ENCODE data around the gene CIB2. TPM values are rescaled to one million over a fixed set of nuclear protein-coding genes. Genes with fewer than 3 reads are reported as not detected.

The CIB2 gene
- total RNA-seq, 1 experiment from 2014 or later, result 17.3 TPM

GRCh38 chr15:78133801-78134200 lies 2.6 kb upstream of the CIB2 start:
- Histone ChIP-seq H3K36me3 (ENCODE audit: control insufficient read depth in 1 of 2, insufficient read depth in 2 of 2, low read length in 2 of 2) (no peaks in the 10 kb centered on the region), H2AFZ (ENCODE audit: low read depth, low read length, poor library complexity, severe bottlenecking) (no peak overlapping the region), H3K9me2 (ENCODE audit: insufficient read depth) (no peaks in the 10 kb centered on the region), H4K20me1 (ENCODE audit: insufficient read depth) (no peaks in the 10 kb centered on the region), H3K4me3 (replicated peaks in 1 of 2; ENCODE audit: low read depth in 1 of 2, low read length in 2 of 2) (no peak overlapping the region), H3K27ac (ENCODE audit: low read depth, low read length) (no peak overlapping the region), H3K79me2 (ENCODE audit: insufficient read depth, low read length) (no peaks in the 10 kb centered on the region), H3K9me3 (ENCODE audit: control insufficient read depth in 1 of 2, insufficient read depth in 1 of 2, low read depth in 1 of 2, low read length in 2 of 2) (no peaks in the 10 kb centered on the region), H3K4me2 (ENCODE audit: low read length) (no peak overlapping the region), H3K9ac (ENCODE audit: low read length) (no peak overlapping the region), H3K27me3 (ENCODE audit: insufficient read depth, low read length) (no peaks in the 10 kb centered on the region), H3K4me1 (ENCODE audit: control insufficient read depth in 1 of 2, insufficient read depth in 2 of 2, low read length in 2 of 2) (peaks cover 15 to 43% of the 10 kb centered on the region in 2 experiments; a peak in 3 of 4 replicates)
- ChIA-PET RAD21 (ENCODE audit: low non-redundant PET in 1 of 2, low total read pairs in 2 of 2, uncharacterized antibody in 2 of 2, unreplicated experiment in 2 of 2) (no interaction called here), CTCF (no interaction called here), POLR2A (no interaction called here)
- no peak for TF ChIP-seq CBX3 (IDR thresholded peaks at IDR 0.05; ENCODE audit: low read depth)
- no peak for TF ChIP-seq EZH2 (IDR thresholded peaks at IDR 0.05)
- no peak for TF ChIP-seq CEBPB (IDR thresholded peaks at IDR 0.05; ENCODE audit: low read depth)
- no peak for TF ChIP-seq POLR2AphosphoS5 (IDR thresholded peaks at IDR 0.05; ENCODE audit: low read depth, low read length)
- TF ChIP-seq EGR1 (IDR thresholded peaks at IDR 0.05; ENCODE audit: low read depth), result no peak
- no peak for TF ChIP-seq SIN3A (IDR thresholded peaks at IDR 0.05; ENCODE audit: low read depth)
- no peak for TF ChIP-seq RAD21 (IDR thresholded peaks at IDR 0.05; ENCODE audit: low read depth)
- no peak for TF ChIP-seq ATF3 (IDR thresholded peaks at IDR 0.05)
- no peak for TF ChIP-seq ZNF274 (IDR thresholded peaks at IDR 0.05; ENCODE audit: low read depth, low read length)
- TF ChIP-seq ZBTB33 (IDR thresholded peaks at IDR 0.05; ENCODE audit: extremely low read depth, insufficient replicate concordance, low read length), result no peak
- TF ChIP-seq YY1 (IDR thresholded peaks at IDR 0.05; ENCODE audit: extremely low read depth, insufficient replicate concordance, low read depth, low read length), result no peak
- no peak for TF ChIP-seq JUND (IDR thresholded peaks at IDR 0.05)
- no peak for TF ChIP-seq ZFX (IDR thresholded peaks at IDR 0.05)
- intact Hi-C loops (cut with micrococcal nuclease), result loop anchor here (5.0 kb wide), 1 partner anchor 64 kb away; no protein-coding TSS in a partner anchor
- ATAC-seq (no peak), DNase-seq (ENCODE audit: low read depth, low spot score) (no peak)
- BruUV-seq (replicated peaks), result no TSS peak

Measured in HCT116 (cell line).